ENCODE results near the gene E2F4. TPM values are rescaled to one million over a fixed set of nuclear protein-coding genes. Genes with fewer than 3 reads are reported as not detected.

E2F4 gene
- total and polyA plus RNA-seq, 10 of the 15 experiments (the other 5 are each of a cell fraction or from before 2014, with no cell fraction given): 11.7 to 132 (median 95.9) TPM

- Histone ChIP-seq H3K27me3 (replicated peaks in 1 of 2; ENCODE audit: control insufficient read depth in 2 of 2, insufficient read depth in 2 of 2, low read length in 1 of 2) (no peaks in the 10 kb centered on the region), H3K9ac (ENCODE audit: control insufficient read depth, insufficient read depth, low read length) (no peak overlapping the region), H2AFZ (ENCODE audit: control insufficient read depth, low read depth, low read length) (no peak overlapping the region), H3K27ac (ENCODE audit: control insufficient read depth, insufficient read depth) (no peak overlapping the region), H3K36me3 (ENCODE audit: control insufficient read depth in 2 of 2, insufficient read depth in 2 of 2, low read length in 1 of 2) (peaks cover 7 to 21% of the 10 kb centered on the region in 2 experiments; a peak in 3 of 4 replicates), H3K9me3 (replicated peaks; ENCODE audit: control insufficient read depth, insufficient read depth, low read length) (no peaks in the 10 kb centered on the region), H3K79me2 (ENCODE audit: control insufficient read depth, insufficient read depth, low read length) (no peaks in the 10 kb centered on the region), H4K20me1 (ENCODE audit: control insufficient read depth, insufficient read depth) (no peaks in the 10 kb centered on the region), H3K4me3 (no peak overlapping the region), H3K4me1 (ENCODE audit: control insufficient read depth, insufficient read depth, low read length) (no peaks in the 10 kb centered on the region), H3K4me2 (ENCODE audit: control insufficient read depth, insufficient read depth) (no peak overlapping the region)
- CTCF ChIA-PET: interaction anchor here (0.5 kb wide), 1 partner anchor 9 kb away, joined by 4 read pairs; no protein-coding TSS in a partner anchor
- in situ Hi-C loops (cut with MboI): no loop called here
- DNase-seq (ENCODE audit: low read depth, low spot score) (no peak), FAIRE-seq (no peak), ATAC-seq (no peak)
- POLR2A ChIA-PET: interaction anchor here (1.0 kb wide), 1 partner anchor 8 kb away, joined by 3 read pairs; no protein-coding TSS in a partner anchor
- TF ChIP-seq JUND (IDR thresholded peaks at IDR 0.05; ENCODE audit: low read depth, low read length) (no peak), MTA3 (IDR thresholded peaks at IDR 0.05; ENCODE audit: borderline replicate concordance, low read length) (no peak), E2F8 (IDR thresholded peaks at IDR 0.05; ENCODE audit: low read depth, partially characterized antibody) (no peak), SMARCA5 (IDR thresholded peaks at IDR 0.05) (no peak), SUZ12 (IDR thresholded peaks at IDR 0.05; ENCODE audit: unreplicated experiment) (no peak), ETV6 (conservative IDR thresholded peaks at IDR 0.05 in 1 of 2, IDR thresholded peaks at IDR 0.05 in 1 of 2; ENCODE audit: borderline replicate concordance in 1 of 2, low read depth in 1 of 2) (no peak), ESRRA (IDR thresholded peaks at IDR 0.05; ENCODE audit: low read length) (no peak), RAD21 (IDR thresholded peaks at IDR 0.05; ENCODE audit: insufficient read depth, low read depth, low read length) (no peak), SMC3 (IDR thresholded peaks at IDR 0.05; ENCODE audit: borderline replicate concordance, low read length) (no peak), CREB1 (IDR thresholded peaks at IDR 0.05; ENCODE audit: low read depth) (no peak), PRDM15 (CRISPR knock-in tag; IDR thresholded peaks at IDR 0.05) (no peak), BHLHE40 (IDR thresholded peaks at IDR 0.05; ENCODE audit: borderline replicate concordance in 1 of 2, low read depth in 2 of 2, low read length in 1 of 2) (no peak), RFX5 (IDR thresholded peaks at IDR 0.05; ENCODE audit: low read depth, low read length) (no peak)
- WGBS (ENCODE audit: insufficient coverage, insufficient replicate concordance, low lambda C conversion rate, missing lambda C conversion rate): 98% methylated on average over 8 of the region's 8 CpGs
- intact Hi-C loops (cut with micrococcal nuclease; ENCODE audit: unreplicated experiment): no loop called here
- BruUV-seq (replicated peaks): no TSS peak
- SMC1A ChIA-PET (ENCODE audit: uncharacterized antibody, unreplicated experiment): no interaction called here
- RAD21 ChIA-PET (ENCODE audit: unreplicated experiment): no interaction called here
Observed at GRCh38 chr16:67206129-67206837, 14.3 kb downstream of the E2F4 start.
